ENCODE results near the gene SH3TC1. TPM values are rescaled to one million over a fixed set of nuclear protein-coding genes. Genes with fewer than 3 reads are reported as not detected.

The SH3TC1 gene
- polyA plus RNA-seq, 4 donors: 0.45 to 25.3 (median 6.3) TPM

- Histone ChIP-seq H3K27me3 (ENCODE audit: control insufficient read depth in 3 of 3, insufficient read depth in 3 of 3, low read length in 3 of 3) (no peaks in the 10 kb centered on the region), H3K4me1 (ENCODE audit: control insufficient read depth in 3 of 3, insufficient read depth in 2 of 3, low read depth in 1 of 3, low read length in 2 of 3) (no peaks in the 10 kb centered on the region), H3K36me3 (ENCODE audit: control insufficient read depth in 3 of 3, insufficient read depth in 2 of 3, low read depth in 1 of 3, low read length in 3 of 3) (peaks cover 0 to 84% (median 0%) of the 10 kb centered on the region in 3 donors), H3K27ac (ENCODE audit: low read depth in 1 of 3, low read length in 2 of 3) (peak overlapping the region in 1 of 3 donors; percentile 42), H3K9me3 (ENCODE audit: control insufficient read depth in 2 of 2, insufficient read depth in 1 of 2, low read depth in 1 of 2, low read length in 1 of 2) (peaks cover 0 to 3% of the 10 kb centered on the region in 2 donors), H3K4me3 (ENCODE audit: low read depth in 1 of 3, low read length in 3 of 3) (no peak overlapping the region)
- FAIRE-seq (no peak), DNase-seq (no peak)
These were observed 22.9 kb downstream of the SH3TC1 start for GRCh38 chr4:8221985-8222384.

GRCh38 chr4:8222609-8223388, 23.7 kb downstream of the SH3TC1 start:
- Histone ChIP-seq H3K4me3 (ENCODE audit: low read depth in 1 of 3, low read length in 3 of 3) (no peak overlapping the region), H3K27me3 (ENCODE audit: control insufficient read depth in 3 of 3, insufficient read depth in 3 of 3, low read length in 3 of 3) (no peaks in the 10 kb centered on the region), H3K27ac (ENCODE audit: low read depth in 1 of 3, low read length in 2 of 3) (no peak overlapping the region), H3K9me3 (ENCODE audit: control insufficient read depth in 2 of 2, insufficient read depth in 1 of 2, low read depth in 1 of 2, low read length in 1 of 2) (peaks cover 0 to 3% of the 10 kb centered on the region in 2 donors), H3K4me1 (ENCODE audit: control insufficient read depth in 3 of 3, insufficient read depth in 2 of 3, low read depth in 1 of 3, low read length in 2 of 3) (no peaks in the 10 kb centered on the region), H3K36me3 (ENCODE audit: control insufficient read depth in 3 of 3, insufficient read depth in 2 of 3, low read depth in 1 of 3, low read length in 3 of 3) (peaks cover 0 to 84% (median 0%) of the 10 kb centered on the region in 3 donors)
- DNase-seq: no peak
- no peak for FAIRE-seq
- 93 to 95% (median 93%) methylated on average over 15 of the region's 15 CpGs for WGBS, 3 donors

- peaks cover 0 to 83% (median 0%) of the 10 kb centered on the region in 3 donors for H3K36me3 ChIP-seq (ENCODE audit: control insufficient read depth in 3 of 3, insufficient read depth in 2 of 3, low read depth in 1 of 3, low read length in 3 of 3)
- no peak overlapping the region for H3K4me3 ChIP-seq (ENCODE audit: low read depth in 1 of 3, low read length in 3 of 3)
- H3K27me3 ChIP-seq (ENCODE audit: control insufficient read depth in 3 of 3, insufficient read depth in 3 of 3, low read length in 3 of 3): no peaks in the 10 kb centered on the region
- DNase-seq (no peak), FAIRE-seq (no peak)
- no peak overlapping the region for H3K27ac ChIP-seq (ENCODE audit: low read depth in 1 of 3, low read length in 2 of 3)
- H3K9me3 ChIP-seq (ENCODE audit: control insufficient read depth in 2 of 2, insufficient read depth in 1 of 2, low read depth in 1 of 2, low read length in 1 of 2): peaks cover 0 to 3% of the 10 kb centered on the region in 2 donors
- 85 to 87% (median 86%) methylated on average over 12 of the region's 12 CpGs for WGBS, 3 donors
- H3K4me1 ChIP-seq (ENCODE audit: control insufficient read depth in 3 of 3, insufficient read depth in 2 of 3, low read depth in 1 of 3, low read length in 2 of 3): peaks cover 0 to 6% (median 0%) of the 10 kb centered on the region in 3 donors
These were observed 25.3 kb downstream of the SH3TC1 start for GRCh38 chr4:8224267-8224974.

GRCh38 chr4:8224975-8225625, 26.0 kb downstream of the SH3TC1 start:
- no peak for DNase-seq
- H3K27me3 ChIP-seq (ENCODE audit: control insufficient read depth in 3 of 3, insufficient read depth in 3 of 3, low read length in 3 of 3): no peaks in the 10 kb centered on the region
- H3K4me1 ChIP-seq (ENCODE audit: control insufficient read depth in 3 of 3, insufficient read depth in 2 of 3, low read depth in 1 of 3, low read length in 2 of 3): peaks cover 0 to 6% (median 0%) of the 10 kb centered on the region in 3 donors
- H3K4me3 ChIP-seq (ENCODE audit: low read depth in 1 of 3, low read length in 3 of 3): no peak overlapping the region
- H3K36me3 ChIP-seq (ENCODE audit: control insufficient read depth in 3 of 3, insufficient read depth in 2 of 3, low read depth in 1 of 3, low read length in 3 of 3): peaks cover 0 to 77% (median 0%) of the 10 kb centered on the region in 3 donors
- H3K27ac ChIP-seq (ENCODE audit: low read depth in 1 of 3, low read length in 2 of 3): no peak overlapping the region
- H3K9me3 ChIP-seq (ENCODE audit: control insufficient read depth in 2 of 2, insufficient read depth in 1 of 2, low read depth in 1 of 2, low read length in 1 of 2): peaks cover 0 to 3% of the 10 kb centered on the region in 2 donors
- WGBS, 3 donors: 68 to 92% (median 78%) methylated on average over 12 of the region's 12 CpGs
- FAIRE-seq: no peak

- no peak overlapping the region for H3K27ac ChIP-seq (ENCODE audit: low read depth in 1 of 3, low read length in 2 of 3)
- whole genome bisulfite sequencing, 3 donors: 59 to 64% (median 64%) methylated on average over 10 of the region's 10 CpGs
- DNase-seq (no peak), FAIRE-seq (no peak)
- H3K4me3 ChIP-seq (ENCODE audit: low read depth in 1 of 3, low read length in 3 of 3): no peak overlapping the region
- peaks cover 0 to 6% (median 0%) of the 10 kb centered on the region in 3 donors for H3K4me1 ChIP-seq (ENCODE audit: control insufficient read depth in 3 of 3, insufficient read depth in 2 of 3, low read depth in 1 of 3, low read length in 2 of 3)
- H3K27me3 ChIP-seq (ENCODE audit: control insufficient read depth in 3 of 3, insufficient read depth in 3 of 3, low read length in 3 of 3): no peaks in the 10 kb centered on the region
- H3K9me3 ChIP-seq (ENCODE audit: control insufficient read depth in 2 of 2, insufficient read depth in 1 of 2, low read depth in 1 of 2, low read length in 1 of 2): peaks cover 0 to 3% of the 10 kb centered on the region in 2 donors
- peaks cover 0 to 69% (median 0%) of the 10 kb centered on the region in 3 donors for H3K36me3 ChIP-seq (ENCODE audit: control insufficient read depth in 3 of 3, insufficient read depth in 2 of 3, low read depth in 1 of 3, low read length in 3 of 3)
These were observed 26.8 kb downstream of the SH3TC1 start for GRCh38 chr4:8225706-8226443.

GRCh38 chr4:8227201-8227770, 28.2 kb downstream of the SH3TC1 start:
- H3K27me3 ChIP-seq (ENCODE audit: control insufficient read depth in 3 of 3, insufficient read depth in 3 of 3, low read length in 3 of 3): no peaks in the 10 kb centered on the region
- H3K36me3 ChIP-seq (ENCODE audit: control insufficient read depth in 3 of 3, insufficient read depth in 2 of 3, low read depth in 1 of 3, low read length in 3 of 3): peaks cover 0 to 73% (median 0%) of the 10 kb centered on the region in 3 donors
- DNase-seq (no peak), FAIRE-seq (no peak)
- H3K4me1 ChIP-seq (ENCODE audit: control insufficient read depth in 3 of 3, insufficient read depth in 2 of 3, low read depth in 1 of 3, low read length in 2 of 3): peaks cover 0 to 6% (median 0%) of the 10 kb centered on the region in 3 donors
- 81 to 94% (median 88%) methylated on average over 25 to 31 of the region's 31 CpGs for WGBS, 3 donors
- no peak overlapping the region for H3K27ac ChIP-seq (ENCODE audit: low read depth in 1 of 3, low read length in 2 of 3)
- no peaks in the 10 kb centered on the region for H3K9me3 ChIP-seq (ENCODE audit: control insufficient read depth in 2 of 2, insufficient read depth in 1 of 2, low read depth in 1 of 2, low read length in 1 of 2)
- no peak overlapping the region for H3K4me3 ChIP-seq (ENCODE audit: low read depth in 1 of 3, low read length in 3 of 3)

- Histone ChIP-seq H3K27me3 (ENCODE audit: control insufficient read depth in 3 of 3, insufficient read depth in 3 of 3, low read length in 3 of 3) (no peaks in the 10 kb centered on the region), H3K4me1 (ENCODE audit: control insufficient read depth in 3 of 3, insufficient read depth in 2 of 3, low read depth in 1 of 3, low read length in 2 of 3) (peaks cover 0 to 6% (median 0%) of the 10 kb centered on the region in 3 donors), H3K36me3 (ENCODE audit: control insufficient read depth in 3 of 3, insufficient read depth in 2 of 3, low read depth in 1 of 3, low read length in 3 of 3) (peaks cover 0 to 76% (median 0%) of the 10 kb centered on the region in 3 donors), H3K4me3 (ENCODE audit: low read depth in 1 of 3, low read length in 3 of 3) (no peak overlapping the region), H3K9me3 (ENCODE audit: control insufficient read depth in 2 of 2, insufficient read depth in 1 of 2, low read depth in 1 of 2, low read length in 1 of 2) (no peaks in the 10 kb centered on the region), H3K27ac (ENCODE audit: low read depth in 1 of 3, low read length in 2 of 3) (peak overlapping the region in 1 of 3 donors; percentile 68)
- no peak for DNase-seq
- 90 to 95% (median 93%) methylated on average over 24 to 27 of the region's 27 CpGs for WGBS, 3 donors
- FAIRE-seq: no peak
These were observed 28.8 kb downstream of the SH3TC1 start for GRCh38 chr4:8227771-8228318.
